ENCODE measurements around the gene RTKN. TPM values are rescaled to one million over a fixed set of nuclear protein-coding genes. Genes with fewer than 3 reads are reported as not detected.
"Not testable (repeated sequence)": the region's sequence is repeated elsewhere in the genome, so short reads cannot be mapped to it uniquely, and the experiment has no call there.

RTKN gene
- total RNA-seq, 1 experiment from 2014 or later = 27.0 TPM

DNA sequence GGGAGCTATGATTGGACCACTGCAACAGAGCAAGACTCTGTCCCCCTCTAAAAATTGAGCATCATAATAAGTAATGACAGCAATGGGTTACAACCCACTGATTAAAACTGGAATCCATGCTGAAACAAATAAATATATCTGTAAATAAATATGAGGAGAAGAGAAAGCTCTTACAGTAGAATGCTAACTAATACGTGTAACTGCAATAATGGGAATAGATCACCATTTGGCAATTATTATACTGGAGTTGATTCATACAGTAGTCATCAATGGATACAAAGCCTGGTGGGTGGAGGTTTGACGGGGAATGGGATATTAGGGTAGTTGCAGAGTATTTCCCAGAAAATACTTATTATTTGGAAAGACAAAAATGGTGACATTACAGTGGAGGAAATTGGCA, 7.0 kb upstream of the RTKN start:
- DNase-seq (ENCODE audit: low spot score) = no peak
- BruUV-seq (replicated peaks) = no TSS peak
- intact Hi-C loops (cut with micrococcal nuclease; ENCODE audit: unreplicated experiment) = no loop called here
- ChIA-PET CTCF (interaction anchor here (0.6 kb wide), 1 partner anchor 9 kb away, joined by 3 read pairs; no protein-coding TSS in a partner anchor), POLR2A (ENCODE audit: low non-redundant PET) (no interaction called here)
- H3K27me3 ChIP-seq (replicated peaks; ENCODE audit: insufficient read depth, low read depth, low read length, poor library complexity) = no peaks in the 10 kb centered on the region
- H3K36me3 ChIP-seq (ENCODE audit: insufficient read depth, low read length, poor library complexity, severe bottlenecking) = no peaks in the 10 kb centered on the region
- no peak overlapping the region for H3K27ac ChIP-seq (ENCODE audit: low read depth, low read length, poor library complexity, severe bottlenecking)
- TF ChIP-seq CTCF (conservative IDR thresholded peaks at IDR 0.05; ENCODE audit: low read depth, low read length) (no peak), EZH2 (IDR thresholded peaks at IDR 0.05; ENCODE audit: borderline replicate concordance, low read depth, low read length, poor library complexity, severe bottlenecking) (no peak)
- H3K4me3 ChIP-seq (ENCODE audit: low read depth, low read length, poor library complexity, severe bottlenecking) = no peak overlapping the region
- peaks cover 8% of the 10 kb centered on the region for H3K4me1 ChIP-seq (ENCODE audit: insufficient read depth, low read length, poor library complexity, severe bottlenecking)
- H3K9me3 ChIP-seq (ENCODE audit: low read depth, low read length, poor library complexity, severe bottlenecking) = no peaks in the 10 kb centered on the region

DNA sequence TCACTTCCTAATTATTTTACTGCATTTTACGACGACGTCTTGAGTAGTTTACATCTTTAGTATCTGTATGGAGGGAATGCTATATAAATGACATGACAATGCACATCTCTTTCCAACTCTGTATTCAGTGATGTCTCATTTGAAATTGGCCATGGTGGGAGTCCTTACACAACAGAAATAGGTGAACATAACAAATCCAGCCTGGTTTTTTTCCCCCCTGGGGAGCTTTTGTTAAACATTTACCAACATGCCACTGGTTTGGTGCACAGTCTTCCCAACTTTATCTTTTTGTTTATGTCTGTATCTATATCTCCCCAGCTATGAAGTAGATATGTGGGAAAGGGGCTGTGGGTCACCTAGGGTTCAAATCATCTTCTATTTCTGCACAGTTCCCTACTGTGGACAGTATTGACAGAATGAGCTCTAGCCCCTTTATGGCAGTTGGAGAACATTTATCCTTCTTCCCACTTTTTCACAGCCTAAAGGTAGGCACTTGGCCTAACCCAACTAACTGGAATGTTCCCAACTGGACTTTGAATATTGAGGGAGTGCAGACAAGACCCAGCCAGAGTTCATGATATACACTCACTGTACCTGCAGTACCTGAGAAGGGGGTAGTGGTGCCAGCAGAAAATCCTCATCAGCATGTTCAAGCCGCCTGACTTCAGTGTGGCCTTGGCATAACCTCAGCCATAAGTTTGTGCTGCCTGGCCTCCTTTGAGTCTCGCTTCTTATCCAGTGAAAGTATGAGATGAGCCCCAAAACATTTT, 5.7 kb upstream of the RTKN start:
- ChIA-PET CTCF (no interaction called here), POLR2A (ENCODE audit: low non-redundant PET) (no interaction called here)
- Histone ChIP-seq H3K27ac (ENCODE audit: low read depth, low read length, poor library complexity, severe bottlenecking) (no peak overlapping the region), H3K36me3 (ENCODE audit: insufficient read depth, low read length, poor library complexity, severe bottlenecking) (no peaks in the 10 kb centered on the region), H3K9me3 (ENCODE audit: low read depth, low read length, poor library complexity, severe bottlenecking) (no peaks in the 10 kb centered on the region), H3K4me3 (ENCODE audit: low read depth, low read length, poor library complexity, severe bottlenecking) (no peak overlapping the region), H3K27me3 (replicated peaks; ENCODE audit: insufficient read depth, low read depth, low read length, poor library complexity) (no peaks in the 10 kb centered on the region), H3K4me1 (ENCODE audit: insufficient read depth, low read length, poor library complexity, severe bottlenecking) (peaks cover 8% of the 10 kb centered on the region)
- no peak for DNase-seq (ENCODE audit: low spot score)
- BruUV-seq (replicated peaks) = no TSS peak
- TF ChIP-seq EZH2 (IDR thresholded peaks at IDR 0.05; ENCODE audit: borderline replicate concordance, low read depth, low read length, poor library complexity, severe bottlenecking) (no peak), CTCF (conservative IDR thresholded peaks at IDR 0.05; ENCODE audit: low read depth, low read length) (no peak)
- intact Hi-C loops (cut with micrococcal nuclease; ENCODE audit: unreplicated experiment) = no loop called here

GRCh38 chr2:74444498-74445318, 3.0 kb upstream of the RTKN start:
- CTCF ChIA-PET = no interaction called here
- intact Hi-C loops (cut with micrococcal nuclease; ENCODE audit: unreplicated experiment) = no loop called here
- TF ChIP-seq EZH2 (IDR thresholded peaks at IDR 0.05; ENCODE audit: borderline replicate concordance, low read depth, low read length, poor library complexity, severe bottlenecking) (no peak), CTCF (conservative IDR thresholded peaks at IDR 0.05; ENCODE audit: low read depth, low read length) (no peak)
- no peak overlapping the region for H3K4me3 ChIP-seq (ENCODE audit: low read depth, low read length, poor library complexity, severe bottlenecking)
- no peaks in the 10 kb centered on the region for H3K9me3 ChIP-seq (ENCODE audit: low read depth, low read length, poor library complexity, severe bottlenecking)
- no peak overlapping the region for H3K27ac ChIP-seq (ENCODE audit: low read depth, low read length, poor library complexity, severe bottlenecking)
- POLR2A ChIA-PET (ENCODE audit: low non-redundant PET) = interaction anchor here (0.6 kb wide), 1 partner anchor 1186 kb away, joined by 3 read pairs; no protein-coding TSS in a partner anchor
- no peaks in the 10 kb centered on the region for H3K27me3 ChIP-seq (replicated peaks; ENCODE audit: insufficient read depth, low read depth, low read length, poor library complexity)
- H3K4me1 ChIP-seq (ENCODE audit: insufficient read depth, low read length, poor library complexity, severe bottlenecking) = peaks cover 21% of the 10 kb centered on the region
- no peaks in the 10 kb centered on the region for H3K36me3 ChIP-seq (ENCODE audit: insufficient read depth, low read length, poor library complexity, severe bottlenecking)
- no TSS peak for BruUV-seq (replicated peaks)
- DNase-seq (ENCODE audit: low spot score) = no peak

DNA sequence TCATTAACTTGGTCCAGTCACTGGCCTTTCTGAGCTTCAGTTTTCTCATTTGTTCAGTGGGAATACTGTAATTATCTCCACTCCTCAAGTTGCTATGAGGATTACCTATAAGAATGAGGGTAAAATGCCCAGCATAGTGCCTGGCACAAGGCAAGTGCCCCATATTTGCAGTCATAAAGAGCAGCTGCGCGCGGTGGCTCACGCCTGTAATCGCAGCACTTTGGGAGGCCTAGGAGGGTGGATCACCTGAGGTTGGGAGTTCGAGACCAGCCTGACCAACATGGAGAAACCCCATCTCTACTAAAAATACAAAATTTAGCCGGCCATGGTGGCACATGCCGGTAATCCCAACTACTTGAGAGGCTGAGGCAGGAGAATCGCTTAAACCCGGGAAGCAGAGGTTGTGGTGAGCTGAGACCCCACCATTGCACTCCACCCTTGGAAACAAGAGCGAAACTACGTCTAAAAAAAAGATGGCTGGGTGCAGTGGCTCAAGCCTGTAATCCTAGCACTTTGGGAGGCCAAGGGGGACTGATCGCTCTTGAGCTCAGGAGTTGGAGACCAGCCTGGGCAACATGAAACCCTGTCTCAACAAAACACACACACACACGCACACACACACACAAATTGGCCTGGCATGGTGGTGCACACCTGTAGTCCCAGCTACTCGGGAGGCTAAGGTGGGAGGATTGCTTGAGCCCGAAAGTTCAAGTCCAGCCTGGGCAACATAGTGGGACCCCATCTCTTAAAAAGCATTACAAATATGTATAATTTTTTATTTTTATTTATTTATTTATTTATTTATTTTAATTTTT, 953 bp upstream of the RTKN start:
- peaks cover 39% of the 10 kb centered on the region for H3K4me1 ChIP-seq (ENCODE audit: insufficient read depth, low read length, poor library complexity, severe bottlenecking)
- BruUV-seq (replicated peaks); intact Hi-C loops (cut with micrococcal nuclease; ENCODE audit: unreplicated experiment); H3K36me3 ChIP-seq (ENCODE audit: insufficient read depth, low read length, poor library complexity, severe bottlenecking); H3K27ac ChIP-seq (ENCODE audit: low read depth, low read length, poor library complexity, severe bottlenecking); CTCF ChIA-PET; POLR2A ChIA-PET (ENCODE audit: low non-redundant PET); H3K27me3 ChIP-seq (replicated peaks; ENCODE audit: insufficient read depth, low read depth, low read length, poor library complexity); DNase-seq (ENCODE audit: low spot score); H3K4me3 ChIP-seq (ENCODE audit: low read depth, low read length, poor library complexity, severe bottlenecking); H3K9me3 ChIP-seq (ENCODE audit: low read depth, low read length, poor library complexity, severe bottlenecking): not testable (repeated sequence)

All from A673 (cell line).